HG02798 (cell line): ENCODE results near the gene LUM.

Source experiments
- ATAC-seq: cut with Tn5 transposase; IDR thresholded peaks from one replicate; pipeline ENCODE4 v1.9.1; 2021; ENCODE audit warnings: mild to moderate bottlenecking; ENCODE audit not compliant: unreplicated experiment, poor library complexity

LUM gene, protein sequence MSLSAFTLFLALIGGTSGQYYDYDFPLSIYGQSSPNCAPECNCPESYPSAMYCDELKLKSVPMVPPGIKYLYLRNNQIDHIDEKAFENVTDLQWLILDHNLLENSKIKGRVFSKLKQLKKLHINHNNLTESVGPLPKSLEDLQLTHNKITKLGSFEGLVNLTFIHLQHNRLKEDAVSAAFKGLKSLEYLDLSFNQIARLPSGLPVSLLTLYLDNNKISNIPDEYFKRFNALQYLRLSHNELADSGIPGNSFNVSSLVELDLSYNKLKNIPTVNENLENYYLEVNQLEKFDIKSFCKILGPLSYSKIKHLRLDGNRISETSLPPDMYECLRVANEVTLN

GRCh38 chr12:91111366-91112325 lies at the start of gene LUM:
Gene LUM, minus strand, starts transcription at chr12:91111494. Its CDS starts 2,515 bp downstream, at chr12:91108979.
- ATAC-seq: no peak

DNA sequence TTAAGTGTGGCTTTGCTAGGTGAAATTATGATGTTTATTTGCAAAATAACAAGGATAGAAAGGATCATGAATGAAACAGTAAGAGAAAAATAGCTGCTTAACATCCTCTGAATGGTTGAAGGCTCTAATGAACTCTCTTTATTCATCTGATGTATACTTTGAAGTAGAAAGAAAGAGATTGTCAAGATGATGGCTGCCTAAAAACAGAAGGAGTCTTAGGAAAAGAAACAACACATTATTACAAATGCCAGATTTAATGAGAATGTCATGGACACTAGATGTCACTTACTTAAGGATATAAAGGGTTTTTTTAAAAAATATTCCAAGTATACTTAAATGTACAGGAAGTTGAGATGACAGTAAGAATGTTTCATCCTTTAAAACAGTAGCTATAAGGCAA lies 49.7 kb upstream of the LUM start:
- ATAC-seq: no peak

- no peak for ATAC-seq
Measured at GRCh38 chr12:91155990-91156389, 44.7 kb upstream of the LUM start.

GRCh38 chr12:91154131-91154530 lies 42.8 kb upstream of the LUM start:
- ATAC-seq: no peak

DNA sequence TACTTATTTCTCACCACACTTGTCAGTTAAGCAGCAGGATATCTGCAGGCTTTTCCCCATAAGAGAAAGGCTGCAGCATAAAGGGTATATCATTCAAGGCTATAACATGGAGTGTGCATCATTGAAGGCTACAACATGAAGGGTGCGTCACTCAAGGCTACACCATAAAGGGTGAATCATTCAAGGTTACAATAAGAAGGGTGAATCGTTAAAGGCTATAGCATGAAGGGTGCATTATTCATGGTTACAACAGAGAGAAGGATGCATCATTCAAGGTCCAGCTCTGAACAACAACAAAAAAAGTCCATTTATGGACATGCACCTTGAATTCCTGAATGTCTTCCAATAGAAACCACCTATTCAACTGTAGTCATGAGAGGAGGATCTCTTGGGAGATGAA lies 32.8 kb upstream of the LUM start:
- ATAC-seq: no peak

DNA sequence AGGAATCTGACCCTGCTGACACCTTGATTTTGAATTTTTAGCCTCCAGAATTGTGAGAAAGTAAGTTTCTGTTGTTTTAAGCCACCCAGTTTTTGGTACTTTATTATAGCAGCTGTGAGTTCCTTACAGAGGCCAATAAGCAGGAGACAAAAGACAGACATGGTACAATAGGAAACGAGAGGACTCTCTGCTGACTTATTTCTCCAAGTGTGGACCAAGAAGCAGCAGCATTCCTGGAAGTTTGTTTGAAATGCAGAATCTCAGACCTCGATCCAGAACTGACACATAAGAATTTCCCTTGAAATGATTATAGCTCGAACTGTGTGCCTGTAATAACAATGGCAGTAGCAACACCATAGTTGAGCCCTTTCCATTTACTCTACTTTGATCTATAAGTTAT lies 31.9 kb upstream of the LUM start:
- no peak for ATAC-seq

- ATAC-seq: no peak
Measured at GRCh38 chr12:91142221-91142631, 30.9 kb upstream of the LUM start.

DNA sequence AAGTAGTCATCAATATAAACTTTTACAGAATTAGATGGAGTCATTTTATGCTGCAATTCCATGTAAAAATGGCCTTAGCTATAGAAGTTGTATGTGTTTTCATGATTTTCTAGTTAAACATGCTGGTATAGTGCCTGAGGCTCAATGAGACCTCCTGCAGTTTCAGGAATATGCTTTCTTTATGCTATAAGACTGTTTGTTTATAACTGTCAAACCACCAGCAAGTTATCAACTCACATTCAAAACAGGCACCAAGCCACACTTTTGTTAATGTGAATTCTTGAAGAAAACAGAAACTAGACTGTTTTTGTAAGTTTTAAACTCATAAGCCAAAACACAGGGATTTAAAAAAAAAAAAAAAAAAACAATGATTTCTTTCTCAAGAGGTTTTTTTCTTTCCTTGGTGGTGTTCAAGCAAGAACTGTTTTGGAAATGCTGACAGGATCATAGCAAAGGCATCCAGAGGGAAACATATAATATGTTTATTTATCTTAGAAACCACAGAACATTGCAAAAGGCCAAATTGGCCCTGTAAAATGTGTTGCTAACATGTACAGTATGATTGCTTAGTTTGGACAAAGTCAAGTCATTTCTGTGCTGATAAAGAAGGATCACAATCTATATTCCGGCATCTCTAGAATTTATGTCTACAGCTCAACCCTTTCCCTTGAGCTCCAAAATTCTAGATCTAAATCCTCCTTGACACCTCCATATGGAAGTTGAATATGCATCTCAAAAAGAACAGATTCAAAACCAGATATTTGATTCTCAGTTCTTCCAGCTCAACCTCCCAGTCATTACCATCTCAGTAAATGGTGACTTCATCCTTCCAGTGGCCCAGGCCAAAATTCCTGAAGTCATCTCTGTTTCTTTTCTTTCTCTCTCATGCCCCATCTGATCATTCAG lies 29.0 kb upstream of the LUM start:
- ATAC-seq: no peak

DNA sequence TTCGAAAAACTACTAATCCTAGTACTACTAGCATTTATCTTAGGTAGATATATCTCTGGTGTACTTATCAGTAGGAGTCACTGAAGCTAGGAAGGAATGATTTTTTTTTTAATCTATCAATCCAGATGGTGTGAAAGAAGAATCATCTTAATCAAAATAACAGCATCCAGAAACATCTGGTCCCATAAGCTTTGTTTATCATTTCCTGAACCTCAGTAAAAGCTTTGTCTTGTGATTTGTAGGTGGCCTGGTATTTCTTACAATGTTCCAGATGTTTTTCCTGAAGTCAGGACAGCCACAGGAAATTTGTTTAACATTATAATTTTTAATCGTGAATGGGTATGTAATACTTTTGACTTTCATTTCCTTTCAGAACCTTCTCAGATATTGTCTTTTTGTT lies 28.0 kb upstream of the LUM start:
- no peak for ATAC-seq

GRCh38 chr12:91138337-91138920 lies 27.1 kb upstream of the LUM start:
- no peak for ATAC-seq

GRCh38 chr12:91133871-91134270 lies 22.6 kb upstream of the LUM start:
- no peak for ATAC-seq

DNA sequence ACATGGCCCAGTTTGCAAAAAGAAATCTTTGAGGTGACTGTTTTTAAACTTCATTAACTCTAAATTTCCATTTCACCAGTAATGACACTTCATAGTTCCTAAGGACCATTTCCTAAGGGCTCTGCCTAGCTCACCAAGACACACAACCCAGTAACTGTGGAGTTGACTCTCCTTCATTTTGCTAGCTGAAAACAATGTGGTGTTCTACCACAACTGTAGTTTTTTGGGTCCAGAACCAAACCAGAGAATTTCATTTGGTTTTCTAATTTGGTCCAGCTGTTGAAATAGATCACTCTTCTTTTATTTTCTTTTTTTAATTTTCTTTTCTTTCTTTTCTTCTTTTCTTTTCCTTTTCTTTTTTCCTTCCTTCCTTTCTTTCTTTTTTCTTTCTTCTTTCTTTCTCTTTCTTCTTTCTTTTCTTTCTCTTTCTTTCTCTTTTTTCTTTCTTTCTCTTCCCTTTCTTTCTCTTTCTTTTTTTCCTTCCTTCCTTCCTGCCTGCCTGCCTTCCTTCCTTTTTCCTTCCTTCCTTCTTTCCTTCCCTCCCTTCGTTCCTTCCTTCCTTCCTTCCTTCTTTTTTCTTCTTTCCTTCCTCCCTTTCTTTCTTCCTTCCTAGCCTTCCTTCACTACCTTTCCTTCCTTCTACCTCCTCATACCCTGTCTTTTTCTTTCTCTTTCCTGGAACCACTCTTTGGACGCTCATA lies 18.5 kb upstream of the LUM start:
- ATAC-seq: no peak

- ATAC-seq: peak; percentile 53
Measured at GRCh38 chr12:91127751-91128150, 16.5 kb upstream of the LUM start.

GRCh38 chr12:91127306-91127705 lies 16.0 kb upstream of the LUM start:
- ATAC-seq: no peak

DNA sequence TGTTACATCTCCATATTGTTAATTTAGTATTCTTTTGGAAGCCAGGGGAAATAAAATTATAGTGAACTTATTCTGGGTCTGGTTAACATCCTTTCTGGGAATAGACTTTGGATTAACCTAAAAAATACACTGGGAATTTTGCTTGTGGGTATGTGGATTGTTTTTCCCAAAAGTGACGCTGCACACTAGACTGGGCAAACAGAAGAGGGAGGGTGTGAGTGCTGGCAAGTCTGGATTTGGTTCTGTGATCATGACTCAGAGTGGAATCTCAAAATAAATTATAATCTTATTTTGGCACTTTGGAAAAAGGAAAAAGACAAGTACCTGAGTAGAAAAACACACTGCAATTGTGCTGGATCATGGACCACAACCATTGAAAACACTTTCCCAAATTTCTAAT lies 15.2 kb upstream of the LUM start:
- ATAC-seq: no peak

- ATAC-seq: no peak
Measured at GRCh38 chr12:91123236-91123916, 12.1 kb upstream of the LUM start.

DNA sequence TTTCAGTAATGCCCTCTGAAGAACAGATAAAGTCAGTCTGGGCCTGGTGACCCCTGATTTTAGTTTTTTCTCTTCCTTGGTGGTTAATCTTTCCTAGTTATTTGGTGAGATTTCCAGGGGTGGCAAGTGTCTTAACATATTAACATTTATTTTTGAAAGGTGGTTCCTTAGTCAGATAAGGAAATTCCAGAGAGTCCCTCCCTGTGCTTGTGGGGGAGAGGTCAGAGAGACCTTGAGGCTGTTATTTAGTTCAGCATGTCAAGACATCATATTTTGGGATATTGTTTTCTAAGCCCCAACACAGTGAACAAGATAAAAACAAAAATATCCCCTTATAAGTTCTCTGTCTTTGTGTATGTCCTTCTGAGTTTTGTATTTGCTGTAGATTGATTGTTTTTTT lies 9.5 kb upstream of the LUM start:
- ATAC-seq: no peak

- no peak for ATAC-seq
Measured at GRCh38 chr12:91119089-91119488, 7.8 kb upstream of the LUM start.

DNA sequence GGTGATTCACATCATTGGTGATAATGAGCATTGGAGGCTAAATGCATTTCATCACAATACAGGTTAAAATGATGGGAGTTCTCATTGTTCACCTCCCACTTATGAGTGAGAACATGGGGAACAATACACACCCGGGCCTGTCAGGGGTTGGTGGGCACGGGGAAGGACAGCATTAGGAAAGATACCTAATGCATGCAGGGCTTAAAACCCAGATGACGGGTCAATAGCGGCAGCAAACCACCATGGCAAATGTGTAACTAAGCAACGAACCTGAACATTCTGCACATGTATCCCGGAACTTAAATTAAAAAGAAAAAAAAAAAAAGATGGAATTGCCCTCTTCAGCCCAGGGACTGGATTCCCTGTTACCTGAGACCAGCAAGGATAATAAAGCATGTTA lies 2.3 kb upstream of the LUM start:
- ATAC-seq: no peak
